Measurements from ENCODE around the gene SUFU. TPM values are rescaled to one million over a fixed set of nuclear protein-coding genes. Genes with fewer than 3 reads are reported as not detected.

The SUFU gene
- total and polyA plus RNA-seq, 2 of the 8 experiments (the other 6 are each of a cell fraction or from before 2014, with no cell fraction given) = 7.0 to 10.8 TPM

DNA sequence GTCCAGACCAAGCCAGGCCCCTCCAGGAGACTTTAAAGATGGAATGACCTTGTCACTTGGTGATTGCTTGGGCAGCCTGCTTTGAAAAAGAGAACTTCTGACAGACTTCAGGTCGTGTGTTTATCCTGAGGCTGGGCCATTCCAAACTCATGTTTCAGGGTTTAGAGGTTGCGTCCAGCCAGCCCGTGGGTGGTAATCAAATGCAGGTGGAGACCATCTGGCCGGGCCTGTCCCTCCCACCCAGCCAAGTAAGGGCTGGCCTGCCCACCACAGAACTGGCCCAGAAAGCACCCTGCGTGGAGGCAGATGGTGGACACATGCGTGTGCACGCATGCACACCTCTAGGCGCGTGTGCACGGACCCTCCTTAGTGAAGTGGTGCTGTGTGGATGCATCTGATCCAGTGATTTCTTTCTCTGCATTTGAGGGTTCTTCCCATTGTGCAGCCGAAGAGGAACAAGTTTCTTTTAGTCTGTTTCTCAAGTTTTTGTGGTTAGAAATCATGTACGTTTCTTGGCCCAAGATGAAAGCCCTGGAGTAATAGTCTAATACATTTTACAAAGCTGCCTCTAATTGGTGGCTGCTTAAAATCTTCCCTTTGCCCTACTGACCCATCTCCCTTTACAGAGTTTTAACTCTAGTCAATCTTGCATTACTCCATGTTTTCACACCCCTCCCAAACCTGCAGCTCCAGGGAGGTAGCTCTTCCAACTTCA lies 43.0 kb downstream of the SUFU start:
- H3K4me3 ChIP-seq (ENCODE audit: extremely low read depth in 1 of 4, insufficient read depth in 2 of 4, low read depth in 3 of 4, low read length in 4 of 4) = no peak overlapping the region
- H2AFZ ChIP-seq (ENCODE audit: low read length) = no peak overlapping the region
- H3K14ac ChIP-seq (ENCODE audit: insufficient read length) = no peak overlapping the region
- no peak overlapping the region for H3K23ac ChIP-seq (ENCODE audit: insufficient read length)
- H3K23me2 ChIP-seq (ENCODE audit: low read depth, low read length) = no peaks in the 10 kb centered on the region
- no peaks in the 10 kb centered on the region for H3K27me3 ChIP-seq (replicated peaks in 1 of 4; ENCODE audit: control insufficient read depth in 3 of 4, extremely low read depth in 1 of 4, insufficient read depth in 3 of 4, low read length in 3 of 4)
- no peak for TF ChIP-seq NANOG (IDR thresholded peaks at IDR 0.05; ENCODE audit: insufficient read depth, low read depth, low read length, poor library complexity, severe bottlenecking)
- no peak for TF ChIP-seq USF2 (IDR thresholded peaks at IDR 0.05; ENCODE audit: low read length)
- TF ChIP-seq JUND (IDR thresholded peaks at IDR 0.05; ENCODE audit: low read length) = no peak
- no peak for TF ChIP-seq TBP (IDR thresholded peaks at IDR 0.05; ENCODE audit: low read depth, low read length)
- TF ChIP-seq CHD2 (IDR thresholded peaks at IDR 0.05; ENCODE audit: low read length) = no peak
- no peak for TF ChIP-seq SIX5 (IDR thresholded peaks at IDR 0.05; ENCODE audit: low read depth, low read length)
- no peak overlapping the region for H2BK120ac ChIP-seq (replicated peaks; ENCODE audit: low read depth, low read length)
- H3K79me2 ChIP-seq (ENCODE audit: control insufficient read depth in 1 of 2, insufficient read depth in 2 of 2, low read length in 2 of 2) = no peaks in the 10 kb centered on the region
- no peak overlapping the region for H3K4ac ChIP-seq (replicated peaks; ENCODE audit: insufficient read length, low read depth, low read length)
- WGBS, 2 experiments (ENCODE audit: extremely low coverage in 1 of 2, insufficient coverage in 1 of 2, insufficient read length in 1 of 2, insufficient replicate concordance in 2 of 2, low coverage in 1 of 2, low lambda C conversion rate in 2 of 2, missing lambda C conversion rate in 1 of 2) = 92% methylated on average over 12 of the region's 12 CpGs; no CpG with 5 or more reads in 1 of the 2 experiments
- no peak overlapping the region for H4K8ac ChIP-seq (ENCODE audit: extremely low read depth, insufficient read depth, low read length)
- H3K27ac ChIP-seq (ENCODE audit: low read depth, low read length) = no peak overlapping the region
- no peak overlapping the region for H4K91ac ChIP-seq (replicated peaks; ENCODE audit: insufficient read length, low read length)
- no peak for FAIRE-seq
- H2BK12ac ChIP-seq (ENCODE audit: low read depth, low read length) = no peak overlapping the region
- no peak overlapping the region for H3K9ac ChIP-seq (replicated peaks in 1 of 4; ENCODE audit: extremely low read depth in 1 of 4, low read depth in 3 of 4, low read length in 3 of 4)
- DNase-seq (ENCODE audit: low read depth in 1 of 2, low spot score in 2 of 2) = no peak
- peaks cover 0 to 4% of the 10 kb centered on the region in 2 experiments for H4K20me1 ChIP-seq (replicated peaks in 1 of 2; ENCODE audit: control insufficient read depth in 1 of 2, insufficient read depth in 2 of 2, low read length in 2 of 2)
- no peak overlapping the region for H2BK20ac ChIP-seq (ENCODE audit: low read length)
- no peak overlapping the region for H3K56ac ChIP-seq (replicated peaks; ENCODE audit: insufficient read length, low read depth, low read length)
- H3K36me3 ChIP-seq (ENCODE audit: control insufficient read depth in 2 of 4, insufficient read depth in 4 of 4, low read length in 3 of 4) = no peaks in the 10 kb centered on the region; a peak in 2 of 8 replicates
- H3K18ac ChIP-seq (ENCODE audit: extremely low read depth, low read length) = no peak overlapping the region
- no peak overlapping the region for H2AK5ac ChIP-seq (ENCODE audit: low read depth, low read length)
- no peaks in the 10 kb centered on the region for H3K9me3 ChIP-seq (ENCODE audit: insufficient read depth in 2 of 2, low read depth in 1 of 2, low read length in 1 of 2)
- no peak overlapping the region for H4K5ac ChIP-seq (ENCODE audit: insufficient read length, low read depth, low read length)
- ChIA-PET POLR2A (ENCODE audit: partially characterized antibody) (no interaction called here), CTCF (ENCODE audit: partially characterized antibody) (interaction anchor here (0.6 to 2.2 kb wide), 2 partner anchors 163 to 194 kb away, joined by 3 to 6 read pairs; no protein-coding TSS in a partner anchor)
- H3K4me2 ChIP-seq (ENCODE audit: insufficient read depth in 1 of 2, low read depth in 2 of 2, low read length in 2 of 2) = no peak overlapping the region
- no peaks in the 10 kb centered on the region for H3K79me1 ChIP-seq (ENCODE audit: low read depth, low read length)
- H3K4me1 ChIP-seq (replicated peaks in 1 of 4; ENCODE audit: control insufficient read depth in 3 of 4, insufficient read depth in 4 of 4, low read length in 3 of 4) = no peaks in the 10 kb centered on the region
- no peak overlapping the region for H2BK15ac ChIP-seq (ENCODE audit: low read length)
- H2BK5ac ChIP-seq (ENCODE audit: low read depth, low read length) = no peak overlapping the region

Measured in H1 (cell line).